ENCODE results near the gene PTP4A2. TPM values are rescaled to one million over a fixed set of nuclear protein-coding genes. Genes with fewer than 3 reads are reported as not detected.
A peak's percentile ranks its signal among the peaks of the same experiment; 100 is the strongest.

The PTP4A2 gene
- total and polyA plus RNA-seq, 10 of the 15 experiments (the other 5 are each of a cell fraction or from before 2014, with no cell fraction given): 180 to 909 (median 375) TPM

GRCh38 chr1:31891280-31891679, 46.9 kb downstream of the PTP4A2 start (continued):
- TF ChIP-seq HDGF (IDR thresholded peaks at IDR 0.05) (0 out of 2 replicates have a peak, but pooled peaks have one; percentile 48), SMAD5 (IDR thresholded peaks at IDR 0.05; ENCODE audit: low read depth) (no peak), CBFB (IDR thresholded peaks at IDR 0.05; ENCODE audit: low read depth) (peak; percentile 88), STAT3 (IDR thresholded peaks at IDR 0.05; ENCODE audit: low read depth, low read length) (no peak), SMC3 (IDR thresholded peaks at IDR 0.05; ENCODE audit: borderline replicate concordance, low read length) (no peak), E2F8 (IDR thresholded peaks at IDR 0.05; ENCODE audit: low read depth, partially characterized antibody) (no peak), SREBF1 (IDR thresholded peaks at IDR 0.05; ENCODE audit: low read length) (no peak), ZNF384 (IDR thresholded peaks at IDR 0.05; ENCODE audit: borderline replicate concordance, low read depth, low read length) (no peak), SKIL (IDR thresholded peaks at IDR 0.05; ENCODE audit: low read depth, poor library complexity, severe bottlenecking) (peak; percentile 86), TCF7 (IDR thresholded peaks at IDR 0.05; ENCODE audit: borderline replicate concordance) (no peak), POLR2AphosphoS2 (IDR thresholded peaks at IDR 0.05; ENCODE audit: low read depth, low read length) (no peak), ATF2 (IDR thresholded peaks at IDR 0.05; ENCODE audit: low read length) (peak; percentile 81), USF2 (IDR thresholded peaks at IDR 0.05; ENCODE audit: borderline replicate concordance, low read depth, low read length) (no peak), ATF7 (IDR thresholded peaks at IDR 0.05; ENCODE audit: low read depth) (peak; percentile 89), CBX5 (IDR thresholded peaks at IDR 0.05; ENCODE audit: low read depth) (no peak), SIX5 (IDR thresholded peaks at IDR 0.05; ENCODE audit: low read depth, low read length, severe bottlenecking) (no peak), RCOR1 (conservative IDR thresholded peaks at IDR 0.05; ENCODE audit: low read depth, low read length) (no peak), JUNB (IDR thresholded peaks at IDR 0.05) (peak; percentile 97), IRF3 (IDR thresholded peaks at IDR 0.05) (no peak), NFIC (IDR thresholded peaks at IDR 0.05; ENCODE audit: low read depth, low read length) (peak; percentile 88), CHD2 (IDR thresholded peaks at IDR 0.05; ENCODE audit: borderline replicate concordance, low read depth, low read length) (no peak), ZNF274 (IDR thresholded peaks at IDR 0.05; ENCODE audit: insufficient read depth, insufficient read length) (no peak), KAT2A (conservative IDR thresholded peaks at IDR 0.05; ENCODE audit: control insufficient read depth, low read depth, low read length) (no peak)

All from GM12878 (cell line).